ENCODE results near the gene OR4E1.
A peak's percentile ranks its signal among the peaks of the same experiment; 100 is the strongest.
"Not testable (repeated sequence)": the region's sequence is repeated elsewhere in the genome, so short reads cannot be mapped to it uniquely, and the experiment has no call there.

OR4E1 gene

DNA sequence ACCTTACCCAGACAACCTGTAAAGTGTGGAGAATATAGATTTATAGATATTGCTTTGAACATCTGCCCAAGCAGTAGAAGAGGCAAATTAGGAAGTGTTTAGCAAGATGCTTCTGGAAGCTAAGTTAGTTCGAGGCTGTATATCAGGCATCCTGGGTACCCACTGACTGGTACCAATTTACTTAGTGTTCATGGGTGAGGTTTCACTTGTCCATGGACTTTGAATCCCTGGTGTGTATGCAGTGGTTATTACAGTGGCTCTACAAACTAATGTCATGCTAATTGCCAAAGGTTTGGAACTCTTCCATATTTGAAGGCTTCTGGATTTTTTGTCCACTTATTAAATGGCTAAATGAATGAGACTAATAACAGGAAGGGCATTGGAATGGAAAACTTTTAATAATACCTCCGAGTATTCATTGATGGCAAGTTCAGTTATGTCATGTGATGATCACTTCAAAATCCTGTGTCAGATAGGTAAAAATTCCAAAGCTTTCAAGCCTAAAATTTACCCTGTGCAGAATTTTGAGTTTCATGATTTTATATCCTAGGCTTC lies 20.2 kb downstream of the OR4E1 start, which contains the start of gene OR4E2:
Gene OR4E2, plus strand, starts transcription at position 505 of the 555 bp plus-strand sequence. CDS start 11,248 bp downstream, outside the sequence.
- DNase-seq (ENCODE audit: low read depth): no peak

DNA sequence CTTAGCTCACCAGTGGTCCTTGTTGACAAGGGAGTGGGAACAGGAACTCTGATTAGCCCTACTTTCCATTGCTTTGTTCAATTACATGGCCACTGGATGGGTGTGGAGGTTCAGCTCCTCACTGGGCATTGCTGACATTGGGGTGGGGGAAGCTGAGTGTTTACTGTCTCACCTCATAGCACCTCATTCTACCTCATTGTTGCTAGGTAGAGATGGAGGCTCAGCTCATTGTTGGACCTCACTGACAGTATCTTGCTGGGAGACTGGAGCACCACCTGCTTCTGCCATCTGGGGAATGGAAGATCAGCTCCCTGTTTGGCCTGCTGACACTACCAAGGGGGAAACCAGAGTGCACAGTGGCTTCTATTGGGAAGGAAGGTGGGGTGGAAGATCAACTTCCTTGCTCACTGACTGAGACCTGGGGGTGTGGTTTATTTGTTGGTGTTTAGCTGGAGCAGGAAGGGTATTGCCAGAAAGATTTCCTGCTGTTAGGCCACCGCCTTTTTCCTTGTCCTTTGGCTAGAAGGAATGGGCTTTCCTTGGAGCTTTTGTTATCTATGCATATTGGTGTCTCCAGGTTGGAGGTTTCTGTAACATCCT lies 21.3 kb downstream of the OR4E1 start:
- DNase-seq (ENCODE audit: low read depth): no peak

DNA sequence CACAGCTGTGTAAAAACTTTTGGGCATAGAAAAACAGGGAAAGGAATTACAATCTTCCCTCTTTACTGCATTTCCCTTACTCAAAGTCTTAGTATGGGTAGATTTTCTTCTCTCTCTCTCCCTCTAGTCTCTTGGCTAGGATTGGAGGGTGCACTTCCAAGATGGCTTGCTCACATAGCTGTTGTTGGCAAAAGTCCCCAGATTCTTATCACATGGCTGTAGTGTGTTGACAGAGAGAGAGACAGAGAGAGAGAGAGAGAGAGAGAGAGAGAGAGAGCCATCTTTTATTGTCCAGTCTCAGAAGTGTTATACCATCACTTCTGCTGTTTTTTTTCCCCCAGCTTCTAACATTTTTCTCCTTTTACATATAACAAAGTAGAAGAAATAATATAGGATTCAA lies 26.2 kb downstream of the OR4E1 start:
- peak; percentile 11 for DNase-seq (ENCODE audit: low read depth)

DNA sequence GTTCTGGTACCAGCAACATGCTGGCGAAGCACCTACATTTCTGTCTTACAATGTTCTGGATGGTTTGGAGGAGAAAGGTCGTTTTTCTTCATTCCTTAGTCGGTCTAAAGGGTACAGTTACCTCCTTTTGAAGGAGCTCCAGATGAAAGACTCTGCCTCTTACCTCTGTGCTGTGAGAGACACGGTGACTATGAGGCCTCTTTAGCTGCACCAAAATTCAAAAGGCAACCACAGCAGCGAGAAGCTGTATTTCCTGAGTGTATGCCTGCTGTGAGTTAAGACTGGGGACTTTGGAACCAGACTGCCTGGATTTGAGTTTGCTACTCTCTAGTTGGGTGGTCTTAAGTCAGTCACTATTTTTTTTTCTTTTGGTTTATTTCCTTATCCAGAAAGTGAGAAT lies 30.2 kb downstream of the OR4E1 start:
- no peak for DNase-seq (ENCODE audit: low read depth)

DNA sequence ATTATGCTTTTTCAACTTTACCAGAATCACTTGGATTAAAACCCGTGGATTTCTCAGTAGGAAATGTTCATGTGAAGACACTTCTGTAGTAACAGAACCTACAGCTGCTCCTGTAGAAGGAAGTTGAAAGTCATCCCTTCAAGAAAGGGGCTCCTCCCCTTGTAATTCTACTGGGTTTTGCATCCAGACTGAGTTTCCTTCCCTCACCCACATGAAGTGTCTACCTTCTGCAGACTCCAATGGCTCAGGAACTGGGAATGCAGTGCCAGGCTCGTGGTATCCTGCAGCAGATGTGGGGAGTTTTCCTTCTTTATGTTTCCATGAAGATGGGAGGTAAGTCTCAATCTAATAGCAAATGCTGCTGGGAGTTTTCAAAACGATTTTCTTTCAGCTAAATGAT lies 30.9 kb downstream of the OR4E1 start:
- DNase-seq (ENCODE audit: low read depth): no peak

DNA sequence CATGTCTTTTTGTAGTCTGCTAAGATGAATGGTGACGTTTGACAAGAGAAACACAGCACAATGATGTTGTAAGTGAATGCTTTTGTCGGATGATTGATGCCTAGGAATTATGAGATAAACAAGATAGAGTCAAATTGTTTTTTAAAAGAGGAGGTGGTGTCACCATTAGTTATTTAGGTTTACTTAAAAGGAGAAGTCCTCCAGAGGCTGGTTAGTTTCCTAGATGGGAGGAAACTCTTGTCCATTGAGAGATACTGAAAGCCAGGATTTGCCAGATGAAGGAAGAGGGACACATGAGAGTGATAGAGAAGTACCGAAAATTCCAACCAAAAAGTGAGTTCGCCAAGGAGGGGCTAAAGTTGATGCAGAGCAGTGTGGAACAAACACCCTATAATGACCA lies 38.8 kb downstream of the OR4E1 start, which contains the start of gene OR10G2:
Gene OR10G2, minus strand, starts transcription at position 101 of the 400 bp plus-strand sequence. Its CDS starts 98 bp downstream, at position 3.
- DNase-seq (ENCODE audit: low read depth): no peak

DNA sequence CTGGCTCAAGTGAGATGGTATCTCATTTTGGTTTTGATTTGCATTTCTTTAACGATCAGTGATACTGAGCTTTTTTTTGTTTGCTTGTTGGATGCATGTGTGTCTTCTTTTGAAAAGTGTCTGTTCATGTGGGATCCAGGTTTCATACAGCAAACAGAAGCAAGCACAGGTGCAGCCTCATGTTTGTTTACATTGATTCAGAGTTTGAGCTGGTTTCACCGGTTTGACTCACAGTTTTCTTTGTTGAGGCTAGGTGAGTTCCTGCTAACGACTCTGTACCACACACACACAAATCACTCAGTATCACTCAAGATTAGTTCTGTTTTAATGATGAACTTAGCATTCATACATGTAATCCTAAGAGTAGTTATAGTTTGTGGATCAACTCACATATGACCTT lies 42.5 kb downstream of the OR4E1 start:
- no peak for DNase-seq (ENCODE audit: low read depth)

DNA sequence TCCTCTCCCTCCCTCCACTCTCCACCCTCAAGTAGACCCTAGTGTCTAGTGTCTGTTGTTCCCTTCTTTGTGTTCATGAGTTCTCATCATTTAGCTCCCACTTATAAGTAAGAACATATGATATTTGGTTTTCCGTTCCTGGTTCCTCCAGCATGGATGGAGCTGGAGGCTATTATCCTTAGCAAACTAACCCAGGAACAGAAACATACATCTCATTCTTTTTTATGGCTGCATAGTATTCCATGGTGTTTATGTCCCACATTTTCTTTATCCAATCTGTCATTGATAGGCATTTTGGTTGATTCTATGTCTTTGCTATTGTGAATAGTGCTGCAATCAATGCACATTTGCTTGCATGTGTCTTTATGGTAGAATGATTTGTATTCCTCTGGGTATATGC lies 43.1 kb downstream of the OR4E1 start:
- DNase-seq (ENCODE audit: low read depth): not testable (repeated sequence)

DNA sequence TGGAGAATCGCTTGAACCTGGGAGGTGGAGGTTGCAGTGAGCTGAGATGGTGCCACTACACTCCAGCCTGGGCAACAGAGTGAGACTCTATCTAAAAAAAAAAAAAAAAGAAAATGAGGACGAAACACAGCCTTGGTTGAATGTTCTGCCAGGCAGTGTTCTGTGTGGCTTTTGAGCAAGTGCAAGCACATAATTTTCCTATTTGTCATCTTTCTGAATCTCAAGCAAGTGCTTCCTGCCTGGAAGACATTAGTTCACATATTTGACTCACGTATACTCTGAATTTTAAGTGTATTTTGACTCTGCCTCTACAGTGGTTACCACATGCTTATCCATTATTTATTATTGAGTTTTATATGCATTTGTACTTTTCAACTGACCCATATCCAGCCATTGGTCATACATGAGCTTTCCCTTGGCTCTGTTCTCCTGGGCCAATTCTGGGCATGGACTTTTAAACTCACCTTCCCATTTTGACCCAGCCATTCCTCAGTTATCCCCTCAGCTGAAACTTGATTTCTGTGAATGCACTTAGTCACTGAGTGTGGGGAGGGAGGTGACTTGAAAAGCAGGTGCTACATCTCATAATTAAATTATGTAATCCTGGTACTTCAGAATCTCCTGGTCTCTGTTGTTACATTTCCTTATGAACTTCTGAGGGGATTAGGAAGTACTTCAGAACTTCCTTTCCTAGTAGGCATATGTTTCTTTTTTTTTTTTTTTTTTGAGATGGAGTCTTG lies 47.0 kb downstream of the OR4E1 start:
- peak; percentile 57 for DNase-seq (ENCODE audit: low read depth)
